HepG2 (cell line): ENCODE data around the gene RSBN1L. TPM values are rescaled to one million over a fixed set of nuclear protein-coding genes. Genes with fewer than 3 reads are reported as not detected.
A peak's percentile ranks its signal among the peaks of the same experiment; 100 is the strongest.

Experiments
- ATAC-seq: fragments of 200-7000 bp; cut with Tn5 transposase; 3 replicates; pipeline ENCODE4 v1.9.1; 2020; ENCODE audit warnings: mild to moderate bottlenecking, moderate library complexity
- BruUV-seq: library from RNA; stranded (reverse); fragments of 400-500 nt; replicated peaks from 2 replicates; lab custom pipeline; 2021; lab: Mats Ljungman, UMichigan
- CTCF ChIA-PET: fragments of 300-600 bp; formaldehyde crosslinking; extraction: SDS; loops from one replicate; lab custom pipeline; 2021; ENCODE audit warnings: low total read pairs, inconsistent platforms, low intra/inter-chr PET ratio; lab: Yijun Ruan, JAX
- POLR2A ChIA-PET: fragments of 350-600 bp; sonication (Branson Sonifier 250); formaldehyde crosslinking; loops from one replicate; lab custom pipeline; 2020; ENCODE audit warnings: antibody characterized with exemption, inconsistent platforms; lab: Yijun Ruan, JAX
- DNase-seq: peaks from one replicate; pipeline ENCODE4 v3.0.0-alpha.2; 2015; ENCODE audit warnings: low spot score
- FAIRE-seq: peaks from 3 replicates; lab custom pipeline; 2011; peaks lifted over from hg19 to GRCh38; lab: Jason Lieb, UNC
- H2AFZ ChIP-seq: one replicate; pipeline ENCODE4 v1.6.1; 2011; ENCODE audit warnings: low read length, inconsistent platforms
- H3K27ac ChIP-seq: fragments of 300-600 bp; 3 replicates; pipeline ENCODE4 v1.8.0; 2011; ENCODE audit warnings: mixed run types, mild to moderate bottlenecking, mixed read lengths, low read length, inconsistent platforms; ENCODE audit not compliant: insufficient read depth; ENCODE audit errors: extremely low read length
- H3K27me3 ChIP-seq, 2 experiments: fragments of 200-600 bp in 1 of 2; 2 replicates in 1 of 2; 3 replicates in 1 of 2; pipeline versions ENCODE4 v1.6.0 to v1.8.0; 2011; ENCODE audit warnings: low read length in 2 of 2, mild to moderate bottlenecking in 2 of 2, moderate library complexity in 2 of 2, inconsistent platforms in 1 of 2; ENCODE audit not compliant: insufficient read depth in 2 of 2, control insufficient read depth in 1 of 2
- H3K36me3 ChIP-seq, 2 experiments: fragments of 200-600 bp in 1 of 2; replicated peaks in 1 of 2; 2 replicates in 1 of 2; 3 replicates in 1 of 2; pipeline versions ENCODE4 v1.5.1 to v1.8.0; 2011; ENCODE audit warnings: low read length in 2 of 2, inconsistent platforms in 1 of 2; ENCODE audit not compliant: insufficient read depth in 2 of 2, control insufficient read depth in 1 of 2
- H3K4me1 ChIP-seq: 2 replicates; pipeline ENCODE4 v1.5.1; 2012; ENCODE audit warnings: low read length, inconsistent platforms; ENCODE audit not compliant: insufficient read depth
- H3K4me2 ChIP-seq: 2 replicates; pipeline ENCODE4 v1.6.0; 2011; ENCODE audit warnings: low read depth, low read length, inconsistent platforms
- H3K4me3 ChIP-seq, 3 experiments: fragments of 200-600 bp in 1 of 3; sonication (generic), shearing (Covaris generic) in 1 of 3; replicated peaks in 1 of 3; 2 replicates each; pipeline ENCODE4 v1.5.1; 2011 to 2016; ENCODE audit warnings: low read length in 3 of 3, inconsistent platforms in 2 of 3, low read depth in 2 of 3, mild to moderate bottlenecking in 2 of 3, control low read depth in 1 of 3, mixed read lengths in 1 of 3; ENCODE audit not compliant: insufficient read depth in 1 of 3
- H3K79me2 ChIP-seq: one replicate; pipeline ENCODE4 v1.6.1; 2011; ENCODE audit warnings: low read length, inconsistent platforms; ENCODE audit not compliant: insufficient read depth
- H3K9ac ChIP-seq: 2 replicates; pipeline ENCODE4 v1.6.0; 2011; ENCODE audit warnings: mild to moderate bottlenecking, low read depth, low read length, inconsistent platforms; ENCODE audit not compliant: insufficient read depth
- H3K9me3 ChIP-seq: 2 replicates; pipeline ENCODE4 v1.5.1; 2012; ENCODE audit warnings: mild to moderate bottlenecking, low read length
- H4K20me1 ChIP-seq: 2 replicates; pipeline ENCODE4 v1.6.0; 2011; ENCODE audit warnings: inconsistent platforms, mild to moderate bottlenecking, low read length, moderate library complexity; ENCODE audit not compliant: insufficient read depth
- ADNP ChIP-seq: sonication (generic); formaldehyde crosslinking; IDR thresholded peaks from 2 replicates; pipeline ENCODE4 v1.4.0; 2020; ENCODE audit warnings: missing genetic modification reagents
- CC2D1A ChIP-seq: sonication (generic); formaldehyde crosslinking; IDR thresholded peaks from 2 replicates; pipeline ENCODE4 v1.8.1; 2023; ENCODE audit warnings: mild to moderate bottlenecking, missing genetic modification reagents
- SMAD3 ChIP-seq: sonication (generic); formaldehyde crosslinking; IDR thresholded peaks from 2 replicates; pipeline ENCODE4 v1.4.0; 2020; ENCODE audit warnings: missing genetic modification reagents
- SMYD3 ChIP-seq: sonication (generic); formaldehyde crosslinking; IDR thresholded peaks from 2 replicates; pipeline ENCODE4 v1.8.1; 2023; ENCODE audit warnings: mild to moderate bottlenecking, missing genetic modification reagents
- ZNF121 ChIP-seq: sonication (generic); formaldehyde crosslinking; IDR thresholded peaks from 2 replicates; pipeline ENCODE4 v1.5.0; 2020; ENCODE audit warnings: mild to moderate bottlenecking, missing genetic modification reagents
- ZNF567 ChIP-seq: sonication (generic); formaldehyde crosslinking; IDR thresholded peaks from 2 replicates; pipeline ENCODE4 v1.8.1; 2023; ENCODE audit warnings: mild to moderate bottlenecking, missing genetic modification reagents, borderline replicate concordance
- WGBS: methylation state at CpG from one replicate; pipeline ENCODE4 v1.1.6; 2017; ENCODE audit warnings: low lambda C conversion rate; 5-methylcytosine and 5-hydroxymethylcytosine counted together
- in situ Hi-C: cut with HindIII; loops from 2 replicates; pipeline ENCODE4 v1.10.0; 2017; ENCODE audit warnings: low pct_unique_long_range_greater_than_20kb; ENCODE audit not compliant: extremely low pct_ligation_motif_present
- intact Hi-C: fragments of 100-400 bp; cut with micrococcal nuclease; formaldehyde crosslinking; loops from one replicate; pipeline ENCODE4 v1.10.0; 2022; ENCODE audit not compliant: unreplicated experiment
- polyA plus RNA-seq, 8 experiments: library from polyadenylated mRNA; depleted of rRNA in 3 of 8; stranded (reverse) in 7 of 8; unstranded in 1 of 8; fragments of >200 nt; fragmentation: Illumina TruSeq in 4 of 8; extraction: Trizol in 4 of 8; gene quantifications; 2 replicates each; pipeline versions ENCODE4 v1.2.1 to v1.2.3, GENCODE V29; 2011 to 2016; ENCODE audit warnings: low read depth in 4 of 8, missing spikeins in 1 of 8, mixed read lengths in 1 of 8; ENCODE audit not compliant: insufficient read depth in 1 of 8
- total RNA-seq, 5 experiments: library from RNA; depleted of rRNA; stranded (reverse); fragments of >200 nt; fragmentation: Illumina TruSeq; extraction: Trizol; gene quantifications; 2 replicates each; pipeline ENCODE4 v1.2.3, GENCODE V29; 2016; ENCODE audit warnings: low read depth in 1 of 5
- TF ChIP-seq, protein P1 (sequence below): sonication (generic); formaldehyde crosslinking; IDR thresholded peaks from 2 replicates; pipeline ENCODE4 v1.4.0; 2020; ENCODE audit warnings: low read depth, mild to moderate bottlenecking, missing genetic modification reagents

Gene RSBN1L
- total and polyA plus RNA-seq, 2 of the 13 experiments (the other 11 are each of a cell fraction or from before 2014, with no cell fraction given) = 7.7 to 21.3 TPM

DNA sequence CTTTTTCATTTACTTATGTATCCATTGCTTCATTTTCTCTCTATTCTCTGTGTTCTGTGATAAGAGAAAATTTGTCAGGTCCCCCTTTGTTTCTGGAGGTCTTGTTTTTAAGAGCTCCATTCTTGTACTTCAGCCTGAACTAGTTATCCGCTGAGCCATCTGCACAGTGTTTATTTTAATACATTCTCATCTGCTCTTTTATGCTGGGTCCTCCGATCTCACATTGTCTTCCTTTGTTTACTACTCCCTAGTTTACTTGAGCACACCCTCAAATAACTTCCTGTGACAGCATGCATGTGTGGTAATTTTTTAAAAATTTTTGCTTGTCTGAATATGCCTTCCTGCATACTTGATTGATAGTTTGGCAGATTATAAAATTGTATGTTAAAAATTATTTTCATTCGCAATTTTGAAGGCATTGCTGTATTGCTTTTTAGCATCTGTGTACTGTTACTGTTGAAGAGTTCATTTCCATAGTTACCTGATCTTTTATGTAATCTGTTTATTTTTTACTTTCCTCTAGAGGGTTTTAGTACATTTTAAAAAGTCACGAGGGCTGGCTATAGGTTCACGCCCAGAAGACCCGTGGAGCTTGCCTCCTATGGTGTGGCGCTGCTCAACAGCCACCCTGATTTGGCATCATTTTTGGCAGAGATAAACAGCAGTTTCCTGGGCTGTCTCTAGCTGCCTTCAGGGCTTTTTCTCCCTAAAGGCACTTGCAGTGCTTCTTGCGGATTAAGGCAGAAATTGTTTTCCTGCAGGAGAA lies 31.9 kb downstream of the RSBN1L start (continued):
- no peak for TF ChIP-seq ADNP (CRISPR knock-in tag)
- TF ChIP-seq SMYD3 (CRISPR knock-in tag) = no peak
- no peak for TF ChIP-seq ZNF567
- no peak for TF ChIP-seq CC2D1A (CRISPR knock-in tag)

DNA sequence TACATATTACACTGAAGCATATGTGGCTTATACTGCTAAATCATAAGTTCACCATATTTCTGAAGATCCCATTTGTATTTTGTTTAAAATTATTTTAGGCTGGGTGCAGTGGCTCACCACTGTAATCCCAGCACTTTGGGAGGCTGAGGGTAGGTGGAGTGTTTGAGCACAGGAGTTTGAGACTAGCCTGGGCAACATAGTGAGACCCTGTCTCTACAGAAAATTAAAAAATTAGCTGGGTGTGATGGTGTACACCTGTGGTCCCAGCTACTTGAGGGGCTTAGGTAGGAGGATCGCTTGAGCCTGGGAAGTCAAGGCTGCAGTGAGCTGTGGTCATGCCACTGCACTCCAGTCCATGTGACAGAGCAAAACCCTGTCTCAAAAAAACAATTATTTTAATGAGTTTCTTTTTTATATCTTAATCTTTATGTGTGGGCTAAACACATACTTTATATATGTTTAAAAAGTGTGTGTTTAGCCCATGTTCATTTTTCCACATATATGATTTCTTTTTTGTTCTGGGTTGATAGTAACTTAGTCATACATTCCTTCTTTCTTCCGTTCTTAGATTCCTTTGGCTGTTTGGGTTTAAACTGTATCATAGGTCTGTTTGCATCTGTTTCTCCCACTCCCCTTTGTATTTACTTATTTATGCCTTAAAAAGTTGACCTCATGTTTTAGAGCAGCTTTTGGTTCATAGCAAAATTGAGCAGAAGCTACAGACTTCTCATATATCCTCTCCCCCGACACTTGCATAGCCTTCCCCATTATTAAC lies 33.5 kb downstream of the RSBN1L start:
- in situ Hi-C loops (no loop called here), intact Hi-C loops (no loop called here)
- WGBS = 93% methylated on average over 3 of the region's 3 CpGs
- no peak overlapping the region for H2AFZ ChIP-seq
- no peak for DNase-seq
- no peak for ATAC-seq
- no peak overlapping the region for H3K27ac ChIP-seq
- no TSS peak for BruUV-seq
- ChIA-PET POLR2A (interaction anchor here (1.3 kb wide), 1 partner anchor 34 kb away, joined by 4 read pairs; the partner anchor contains the start of gene RSBN1L), CTCF (no interaction called here)
- H3K4me2 ChIP-seq = no peak overlapping the region
- H3K79me2 ChIP-seq = peaks cover 84% of the 10 kb centered on the region
- no peaks in the 10 kb centered on the region for H3K9me3 ChIP-seq
- H3K4me1 ChIP-seq = peaks cover 30% of the 10 kb centered on the region
- H4K20me1 ChIP-seq = 0 out of 2 replicates have a peak, but pooled peaks cover 9% of the 10 kb centered on the region
- FAIRE-seq = no peak
- H3K36me3 ChIP-seq = no peaks in the 10 kb centered on the region; a peak in 1 of 5 replicates
- H3K9ac ChIP-seq = no peak overlapping the region
- H3K27me3 ChIP-seq = no peaks in the 10 kb centered on the region
- no peak overlapping the region for H3K4me3 ChIP-seq
- TF ChIP-seq SMAD3 (CRISPR knock-in tag) (no peak), ZNF121 (CRISPR knock-in tag) (peak; percentile 64)
- TF ChIP-seq, protein P1, sequence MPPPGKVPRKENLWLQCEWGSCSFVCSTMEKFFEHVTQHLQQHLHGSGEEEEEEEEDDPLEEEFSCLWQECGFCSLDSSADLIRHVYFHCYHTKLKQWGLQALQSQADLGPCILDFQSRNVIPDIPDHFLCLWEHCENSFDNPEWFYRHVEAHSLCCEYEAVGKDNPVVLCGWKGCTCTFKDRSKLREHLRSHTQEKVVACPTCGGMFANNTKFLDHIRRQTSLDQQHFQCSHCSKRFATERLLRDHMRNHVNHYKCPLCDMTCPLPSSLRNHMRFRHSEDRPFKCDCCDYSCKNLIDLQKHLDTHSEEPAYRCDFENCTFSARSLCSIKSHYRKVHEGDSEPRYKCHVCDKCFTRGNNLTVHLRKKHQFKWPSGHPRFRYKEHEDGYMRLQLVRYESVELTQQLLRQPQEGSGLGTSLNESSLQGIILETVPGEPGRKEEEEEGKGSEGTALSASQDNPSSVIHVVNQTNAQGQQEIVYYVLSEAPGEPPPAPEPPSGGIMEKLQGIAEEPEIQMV = no peak
